Gastroesophageal sphincter (tissue), 3 donors: ENCODE results near the gene SLC43A1.

ENCODE experiments used
- EP300 ChIP-seq: sonication (generic); formaldehyde crosslinking; IDR thresholded peaks from one replicate; pipeline ENCODE4 v1.6.1; 2017; ENCODE audit warnings: antibody characterized with exemption, mild to moderate bottlenecking
- TF ChIP-seq, protein P1 (sequence below), 4 experiments: fragments of 200-600 bp in 2 of 4; fragments of 450-650 bp in 2 of 4; sonication (generic) in 1 of 4; IDR thresholded peaks; one replicate each; pipeline ENCODE4 v1.5.1; 2017 to 2019; ENCODE audit warnings: antibody characterized with exemption in 4 of 4, mild to moderate bottlenecking in 2 of 4, moderate library complexity in 2 of 4

DNA sequence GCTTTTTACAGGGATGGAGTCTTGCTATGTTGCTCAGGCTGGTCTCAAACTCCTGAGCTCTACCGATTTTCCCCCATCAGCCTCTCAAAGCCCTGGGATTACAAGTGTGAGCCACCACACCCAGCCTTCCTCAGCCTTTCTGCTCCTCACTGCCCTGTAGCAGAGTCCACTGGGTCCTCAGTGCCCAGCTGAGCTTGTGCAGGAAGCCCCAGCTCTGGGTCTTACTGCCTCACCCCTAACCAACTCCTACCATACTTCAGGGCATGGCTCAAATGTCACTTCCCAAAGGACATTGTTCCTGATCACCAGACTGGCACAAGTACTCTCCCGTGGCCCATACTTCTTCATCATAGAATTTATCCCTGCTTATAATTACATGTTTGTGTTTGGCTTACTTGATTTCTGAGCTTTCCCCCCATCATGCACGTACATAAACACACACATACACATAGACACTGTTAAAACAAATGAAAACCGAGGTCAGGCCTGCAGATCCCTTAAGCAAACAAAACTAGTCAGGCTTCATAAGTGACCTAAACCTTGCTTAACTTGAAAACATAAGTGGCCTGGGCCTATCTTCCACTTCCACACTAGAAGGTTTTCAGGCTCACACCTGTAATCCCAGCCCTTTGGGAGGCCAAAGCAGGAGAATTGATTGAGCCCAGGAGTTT lies 74.6 kb downstream of the SLC43A1 start:
- TF ChIP-seq, protein P1, sequence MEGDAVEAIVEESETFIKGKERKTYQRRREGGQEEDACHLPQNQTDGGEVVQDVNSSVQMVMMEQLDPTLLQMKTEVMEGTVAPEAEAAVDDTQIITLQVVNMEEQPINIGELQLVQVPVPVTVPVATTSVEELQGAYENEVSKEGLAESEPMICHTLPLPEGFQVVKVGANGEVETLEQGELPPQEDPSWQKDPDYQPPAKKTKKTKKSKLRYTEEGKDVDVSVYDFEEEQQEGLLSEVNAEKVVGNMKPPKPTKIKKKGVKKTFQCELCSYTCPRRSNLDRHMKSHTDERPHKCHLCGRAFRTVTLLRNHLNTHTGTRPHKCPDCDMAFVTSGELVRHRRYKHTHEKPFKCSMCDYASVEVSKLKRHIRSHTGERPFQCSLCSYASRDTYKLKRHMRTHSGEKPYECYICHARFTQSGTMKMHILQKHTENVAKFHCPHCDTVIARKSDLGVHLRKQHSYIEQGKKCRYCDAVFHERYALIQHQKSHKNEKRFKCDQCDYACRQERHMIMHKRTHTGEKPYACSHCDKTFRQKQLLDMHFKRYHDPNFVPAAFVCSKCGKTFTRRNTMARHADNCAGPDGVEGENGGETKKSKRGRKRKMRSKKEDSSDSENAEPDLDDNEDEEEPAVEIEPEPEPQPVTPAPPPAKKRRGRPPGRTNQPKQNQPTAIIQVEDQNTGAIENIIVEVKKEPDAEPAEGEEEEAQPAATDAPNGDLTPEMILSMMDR (IDR thresholded peaks at IDR 0.05): no peak
- TF ChIP-seq EP300: no peak
